ENCODE measurements around the gene DUSP5. TPM values are rescaled to one million over a fixed set of nuclear protein-coding genes. Genes with fewer than 3 reads are reported as not detected.

DUSP5 gene
- total and polyA plus RNA-seq, 4 donors = 2.0 to 8.9 (median 8.0) TPM

DNA sequence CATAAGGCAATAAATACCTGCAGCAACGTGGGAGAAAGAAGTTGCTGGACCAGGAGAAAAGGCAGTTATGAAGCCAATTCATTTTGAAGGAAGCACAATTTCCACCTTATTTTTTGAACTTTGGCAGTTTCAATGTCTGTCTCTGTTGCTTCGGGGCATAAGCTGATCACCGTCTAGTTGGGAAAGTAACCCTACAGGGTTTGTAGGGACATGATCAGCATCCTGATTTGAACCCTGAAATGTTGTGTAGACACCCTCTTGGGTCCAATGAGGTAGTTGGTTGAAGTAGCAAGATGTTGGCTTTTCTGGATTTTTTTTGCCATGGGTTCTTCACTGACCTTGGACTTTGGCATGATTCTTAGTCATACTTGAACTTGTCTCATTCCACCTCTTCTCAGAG is 13.0 kb downstream of the DUSP5 start:
- no peak for DNase-seq (ENCODE audit: low spot score)
- peaks cover 0 to 7% (median under 1%) of the 10 kb centered on the region in 4 donors for H3K36me3 ChIP-seq (ENCODE audit: control insufficient read depth in 4 of 4, insufficient read depth in 3 of 4, low read depth in 1 of 4, low read length in 3 of 4)
- WGBS = 93% methylated on average over 3 of the region's 3 CpGs

More for the DNA sequence above, 13.0 kb downstream of the DUSP5 start:
- Histone ChIP-seq H3K9me3 (ENCODE audit: control insufficient read depth in 4 of 4, low read length in 3 of 4) (no peaks in the 10 kb centered on the region), H3K4me3 (ENCODE audit: low read depth in 1 of 3, low read length in 3 of 3) (no peak overlapping the region), H3K9ac (ENCODE audit: low read depth in 1 of 2, low read length in 2 of 2) (no peak overlapping the region), H3K27ac (ENCODE audit: low read depth in 1 of 2, low read length in 2 of 2) (no peak overlapping the region), H3K27me3 (ENCODE audit: control insufficient read depth in 4 of 4, insufficient read depth in 4 of 4, low read length in 3 of 4) (no peaks in the 10 kb centered on the region), H3K4me1 (ENCODE audit: control insufficient read depth in 4 of 4, insufficient read depth in 4 of 4, low read length in 3 of 4) (no peaks in the 10 kb centered on the region)
- no peak for TF ChIP-seq NR2F2 (IDR thresholded peaks at IDR 0.05)
- TF ChIP-seq, protein P1, sequence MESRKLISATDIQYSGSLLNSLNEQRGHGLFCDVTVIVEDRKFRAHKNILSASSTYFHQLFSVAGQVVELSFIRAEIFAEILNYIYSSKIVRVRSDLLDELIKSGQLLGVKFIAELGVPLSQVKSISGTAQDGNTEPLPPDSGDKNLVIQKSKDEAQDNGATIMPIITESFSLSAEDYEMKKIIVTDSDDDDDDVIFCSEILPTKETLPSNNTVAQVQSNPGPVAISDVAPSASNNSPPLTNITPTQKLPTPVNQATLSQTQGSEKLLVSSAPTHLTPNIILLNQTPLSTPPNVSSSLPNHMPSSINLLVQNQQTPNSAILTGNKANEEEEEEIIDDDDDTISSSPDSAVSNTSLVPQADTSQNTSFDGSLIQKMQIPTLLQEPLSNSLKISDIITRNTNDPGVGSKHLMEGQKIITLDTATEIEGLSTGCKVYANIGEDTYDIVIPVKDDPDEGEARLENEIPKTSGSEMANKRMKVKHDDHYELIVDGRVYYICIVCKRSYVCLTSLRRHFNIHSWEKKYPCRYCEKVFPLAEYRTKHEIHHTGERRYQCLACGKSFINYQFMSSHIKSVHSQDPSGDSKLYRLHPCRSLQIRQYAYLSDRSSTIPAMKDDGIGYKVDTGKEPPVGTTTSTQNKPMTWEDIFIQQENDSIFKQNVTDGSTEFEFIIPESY (IDR thresholded peaks at IDR 0.05) = no peak
- TF ChIP-seq YY1 (IDR thresholded peaks at IDR 0.05) = no peak
- TF ChIP-seq TAF1 (conservative IDR thresholded peaks at IDR 0.05) = no peak
- TF ChIP-seq, protein P2, sequence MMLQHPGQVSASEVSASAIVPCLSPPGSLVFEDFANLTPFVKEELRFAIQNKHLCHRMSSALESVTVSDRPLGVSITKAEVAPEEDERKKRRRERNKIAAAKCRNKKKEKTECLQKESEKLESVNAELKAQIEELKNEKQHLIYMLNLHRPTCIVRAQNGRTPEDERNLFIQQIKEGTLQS (IDR thresholded peaks at IDR 0.05) = no peak
- no peak for TF ChIP-seq HNF4G (IDR thresholded peaks at IDR 0.05)
- TF ChIP-seq RXRA (IDR thresholded peaks at IDR 0.05) = no peak
- TF ChIP-seq, protein P3, sequence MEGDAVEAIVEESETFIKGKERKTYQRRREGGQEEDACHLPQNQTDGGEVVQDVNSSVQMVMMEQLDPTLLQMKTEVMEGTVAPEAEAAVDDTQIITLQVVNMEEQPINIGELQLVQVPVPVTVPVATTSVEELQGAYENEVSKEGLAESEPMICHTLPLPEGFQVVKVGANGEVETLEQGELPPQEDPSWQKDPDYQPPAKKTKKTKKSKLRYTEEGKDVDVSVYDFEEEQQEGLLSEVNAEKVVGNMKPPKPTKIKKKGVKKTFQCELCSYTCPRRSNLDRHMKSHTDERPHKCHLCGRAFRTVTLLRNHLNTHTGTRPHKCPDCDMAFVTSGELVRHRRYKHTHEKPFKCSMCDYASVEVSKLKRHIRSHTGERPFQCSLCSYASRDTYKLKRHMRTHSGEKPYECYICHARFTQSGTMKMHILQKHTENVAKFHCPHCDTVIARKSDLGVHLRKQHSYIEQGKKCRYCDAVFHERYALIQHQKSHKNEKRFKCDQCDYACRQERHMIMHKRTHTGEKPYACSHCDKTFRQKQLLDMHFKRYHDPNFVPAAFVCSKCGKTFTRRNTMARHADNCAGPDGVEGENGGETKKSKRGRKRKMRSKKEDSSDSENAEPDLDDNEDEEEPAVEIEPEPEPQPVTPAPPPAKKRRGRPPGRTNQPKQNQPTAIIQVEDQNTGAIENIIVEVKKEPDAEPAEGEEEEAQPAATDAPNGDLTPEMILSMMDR (IDR thresholded peaks at IDR 0.05; ENCODE audit: low read depth, low read length, missing input control) = no peak
- no peak for TF ChIP-seq SP1 (IDR thresholded peaks at IDR 0.05)
- no peak for TF ChIP-seq EGR1 (IDR thresholded peaks at IDR 0.05; ENCODE audit: low read depth in 2 of 2)
- no peak for TF ChIP-seq JUND (IDR thresholded peaks at IDR 0.05)
- no peak for TF ChIP-seq RAD21 (IDR thresholded peaks at IDR 0.05)
- TF ChIP-seq, protein P4, sequence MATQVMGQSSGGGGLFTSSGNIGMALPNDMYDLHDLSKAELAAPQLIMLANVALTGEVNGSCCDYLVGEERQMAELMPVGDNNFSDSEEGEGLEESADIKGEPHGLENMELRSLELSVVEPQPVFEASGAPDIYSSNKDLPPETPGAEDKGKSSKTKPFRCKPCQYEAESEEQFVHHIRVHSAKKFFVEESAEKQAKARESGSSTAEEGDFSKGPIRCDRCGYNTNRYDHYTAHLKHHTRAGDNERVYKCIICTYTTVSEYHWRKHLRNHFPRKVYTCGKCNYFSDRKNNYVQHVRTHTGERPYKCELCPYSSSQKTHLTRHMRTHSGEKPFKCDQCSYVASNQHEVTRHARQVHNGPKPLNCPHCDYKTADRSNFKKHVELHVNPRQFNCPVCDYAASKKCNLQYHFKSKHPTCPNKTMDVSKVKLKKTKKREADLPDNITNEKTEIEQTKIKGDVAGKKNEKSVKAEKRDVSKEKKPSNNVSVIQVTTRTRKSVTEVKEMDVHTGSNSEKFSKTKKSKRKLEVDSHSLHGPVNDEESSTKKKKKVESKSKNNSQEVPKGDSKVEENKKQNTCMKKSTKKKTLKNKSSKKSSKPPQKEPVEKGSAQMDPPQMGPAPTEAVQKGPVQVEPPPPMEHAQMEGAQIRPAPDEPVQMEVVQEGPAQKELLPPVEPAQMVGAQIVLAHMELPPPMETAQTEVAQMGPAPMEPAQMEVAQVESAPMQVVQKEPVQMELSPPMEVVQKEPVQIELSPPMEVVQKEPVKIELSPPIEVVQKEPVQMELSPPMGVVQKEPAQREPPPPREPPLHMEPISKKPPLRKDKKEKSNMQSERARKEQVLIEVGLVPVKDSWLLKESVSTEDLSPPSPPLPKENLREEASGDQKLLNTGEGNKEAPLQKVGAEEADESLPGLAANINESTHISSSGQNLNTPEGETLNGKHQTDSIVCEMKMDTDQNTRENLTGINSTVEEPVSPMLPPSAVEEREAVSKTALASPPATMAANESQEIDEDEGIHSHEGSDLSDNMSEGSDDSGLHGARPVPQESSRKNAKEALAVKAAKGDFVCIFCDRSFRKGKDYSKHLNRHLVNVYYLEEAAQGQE (IDR thresholded peaks at IDR 0.05) = no peak
- no peak for TF ChIP-seq FOXA1 (IDR thresholded peaks at IDR 0.05)
- no peak for TF ChIP-seq HNF4A (conservative IDR thresholded peaks at IDR 0.05)
- TF ChIP-seq, protein P5, sequence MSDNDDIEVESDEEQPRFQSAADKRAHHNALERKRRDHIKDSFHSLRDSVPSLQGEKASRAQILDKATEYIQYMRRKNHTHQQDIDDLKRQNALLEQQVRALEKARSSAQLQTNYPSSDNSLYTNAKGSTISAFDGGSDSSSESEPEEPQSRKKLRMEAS (IDR thresholded peaks at IDR 0.05) = no peak
- no peak for TF ChIP-seq FOXA2 (IDR thresholded peaks at IDR 0.05)
- TF ChIP-seq GABPA (IDR thresholded peaks at IDR 0.05 in 1 of 2, conservative IDR thresholded peaks at IDR 0.05 in 1 of 2) = no peak

Data from liver (tissue), 9 donors.